ENCODE data around the gene BTBD9. TPM values are rescaled to one million over a fixed set of nuclear protein-coding genes. Genes with fewer than 3 reads are reported as not detected.
A peak's percentile ranks its signal among the peaks of the same experiment; 100 is the strongest.
"Not testable (repeated sequence)": the region's sequence is repeated elsewhere in the genome, so short reads cannot be mapped to it uniquely, and the experiment has no call there.

BTBD9 gene
- total and polyA plus RNA-seq, 7 experiments from 2014 or later: 12.7 to 58.8 (median 37.8) TPM

GRCh38 chr6:38349221-38349620 lies 290.5 kb downstream of the BTBD9 start:
- CTCF ChIA-PET: no interaction called here
- Mint-ChIP-seq H3K4me3 (no peak overlapping the region), H3K36me3 (peaks cover 0 to 37% (median 14%) of the 10 kb centered on the region in 5 donors), H3K27me3 (peaks cover 0 to 2% (median 0%) of the 10 kb centered on the region in 5 donors), H3K4me1 (peaks cover 0 to 3% (median 0%) of the 10 kb centered on the region in 7 donors), H3K27ac (no peak overlapping the region), H3K9me3 (no peaks in the 10 kb centered on the region)
- Histone ChIP-seq H3K4me1 (ENCODE audit: control insufficient read depth in 2 of 2, insufficient read depth in 2 of 2, low read length in 2 of 2) (no peaks in the 10 kb centered on the region), H3K4me3 (ENCODE audit: low read length) (no peak overlapping the region), H3K36me3 (ENCODE audit: control insufficient read depth in 2 of 3, insufficient read depth in 3 of 3, low read length in 3 of 3) (peaks cover 0 to 5% (median 0%) of the 10 kb centered on the region in 3 experiments), H3K9me3 (ENCODE audit: control insufficient read depth in 2 of 3, low read length in 3 of 3) (no peaks in the 10 kb centered on the region), H3K27me3 (ENCODE audit: control insufficient read depth in 2 of 2, insufficient read depth in 2 of 2, low read length in 2 of 2) (no peaks in the 10 kb centered on the region), H3K27ac (ENCODE audit: low read depth, low read length) (no peak overlapping the region)
- DNase-seq (no peak), ATAC-seq (no peak)
- intact Hi-C loops (cut with micrococcal nuclease): no loop called here
- POLR2A ChIA-PET: no interaction called here

DNA sequence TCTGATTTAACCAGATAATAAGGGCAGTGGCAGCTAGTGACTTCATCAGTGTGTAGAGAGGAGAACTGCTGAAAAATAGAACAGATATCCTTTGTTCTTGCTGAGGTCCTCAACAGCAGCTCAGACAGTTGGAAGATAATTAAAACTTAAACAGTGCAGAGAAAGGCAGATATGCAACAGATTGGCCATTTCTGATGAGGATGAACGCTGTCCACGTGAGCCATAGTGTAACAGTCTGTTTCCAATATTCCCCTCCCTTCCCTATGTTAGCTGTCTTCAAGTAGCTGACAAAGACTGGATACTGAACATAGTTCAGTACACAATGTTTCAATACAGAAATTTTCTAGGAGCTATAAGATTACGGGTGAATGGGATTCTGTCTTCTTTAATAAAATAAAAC lies 291.4 kb downstream of the BTBD9 start:
- Histone ChIP-seq H3K4me1 (ENCODE audit: control insufficient read depth in 2 of 2, insufficient read depth in 2 of 2, low read length in 2 of 2) (no peaks in the 10 kb centered on the region), H3K4me3 (ENCODE audit: low read length) (no peak overlapping the region), H3K27me3 (ENCODE audit: control insufficient read depth in 2 of 2, insufficient read depth in 2 of 2, low read length in 2 of 2) (no peaks in the 10 kb centered on the region), H3K9me3 (ENCODE audit: control insufficient read depth in 2 of 3, low read length in 3 of 3) (no peaks in the 10 kb centered on the region), H3K27ac (ENCODE audit: low read depth, low read length) (no peak overlapping the region), H3K36me3 (ENCODE audit: control insufficient read depth in 2 of 3, insufficient read depth in 3 of 3, low read length in 3 of 3) (peaks cover 0 to 5% (median 0%) of the 10 kb centered on the region in 3 experiments)
- intact Hi-C loops (cut with micrococcal nuclease): no loop called here
- H3K36me3 Mint-ChIP-seq: peaks cover 2 to 43% (median 19%) of the 10 kb centered on the region in 5 donors
- no peak overlapping the region for H3K4me3 Mint-ChIP-seq
- no peaks in the 10 kb centered on the region for H3K9me3 Mint-ChIP-seq
- ChIA-PET CTCF (no interaction called here), POLR2A (no interaction called here)
- no peak overlapping the region for H3K27ac Mint-ChIP-seq
- DNase-seq: no peak
- H3K4me1 Mint-ChIP-seq: peaks cover 0 to 3% (median 0%) of the 10 kb centered on the region in 7 donors
- H3K27me3 Mint-ChIP-seq: peaks cover 0 to 2% (median 0%) of the 10 kb centered on the region in 5 donors
- ATAC-seq: no peak

- H3K36me3 Mint-ChIP-seq: peaks cover 2 to 48% (median 19%) of the 10 kb centered on the region in 5 donors
- H3K36me3 ChIP-seq (ENCODE audit: control insufficient read depth in 2 of 3, insufficient read depth in 3 of 3, low read length in 3 of 3); ATAC-seq; CTCF ChIA-PET; POLR2A ChIA-PET; DNase-seq; H3K4me1 ChIP-seq (ENCODE audit: control insufficient read depth in 2 of 2, insufficient read depth in 2 of 2, low read length in 2 of 2); H3K4me3 Mint-ChIP-seq; H3K27me3 ChIP-seq (ENCODE audit: control insufficient read depth in 2 of 2, insufficient read depth in 2 of 2, low read length in 2 of 2); H3K27ac Mint-ChIP-seq; H3K9me3 Mint-ChIP-seq; H3K9me3 ChIP-seq (ENCODE audit: control insufficient read depth in 2 of 3, low read length in 3 of 3); H3K27me3 Mint-ChIP-seq; H3K4me1 Mint-ChIP-seq; H3K4me3 ChIP-seq (ENCODE audit: low read length); H3K27ac ChIP-seq (ENCODE audit: low read depth, low read length); intact Hi-C loops (cut with micrococcal nuclease): not testable (repeated sequence)
These were observed 291.9 kb downstream of the BTBD9 start for GRCh38 chr6:38347829-38348228.

- ChIA-PET POLR2A (no interaction called here), CTCF (no interaction called here)
- no peak overlapping the region for H3K27ac Mint-ChIP-seq
These were observed 293.2 kb downstream of the BTBD9 start for GRCh38 chr6:38346291-38347079.

DNA sequence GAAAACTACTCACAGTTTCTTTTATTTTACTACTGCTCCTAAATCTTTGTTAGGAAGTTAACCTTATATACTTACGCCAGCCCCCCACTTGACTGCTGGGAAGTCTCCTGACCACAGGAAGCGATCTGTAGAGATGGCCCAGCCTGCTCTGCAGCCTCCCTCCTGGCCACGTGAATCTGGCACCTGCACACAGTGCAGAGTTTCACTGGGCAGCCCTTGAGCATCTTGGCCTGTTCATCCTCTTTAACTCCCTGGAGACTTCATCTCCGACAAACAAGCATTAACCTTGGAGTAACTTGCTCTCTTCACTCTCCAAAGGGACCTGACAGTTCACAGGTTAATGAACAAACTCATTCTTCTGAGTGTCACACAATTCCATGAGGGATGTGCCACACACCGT lies 294.1 kb downstream of the BTBD9 start:
- peaks cover 2 to 61% (median 19%) of the 10 kb centered on the region in 5 donors for H3K36me3 Mint-ChIP-seq
- H3K4me3 Mint-ChIP-seq: no peak overlapping the region
- H3K27ac Mint-ChIP-seq: no peak overlapping the region
- H3K27ac ChIP-seq (ENCODE audit: low read depth, low read length): no peak overlapping the region
- no peaks in the 10 kb centered on the region for H3K27me3 Mint-ChIP-seq
- DNase-seq (no peak), ATAC-seq (no peak)
- POLR2A ChIA-PET: no interaction called here
- no peaks in the 10 kb centered on the region for H3K27me3 ChIP-seq (ENCODE audit: control insufficient read depth in 2 of 2, insufficient read depth in 2 of 2, low read length in 2 of 2)
- no peaks in the 10 kb centered on the region for H3K4me1 ChIP-seq (ENCODE audit: control insufficient read depth in 2 of 2, insufficient read depth in 2 of 2, low read length in 2 of 2)
- peaks cover 0 to 5% (median 0%) of the 10 kb centered on the region in 3 experiments for H3K36me3 ChIP-seq (ENCODE audit: control insufficient read depth in 2 of 3, insufficient read depth in 3 of 3, low read length in 3 of 3)
- intact Hi-C loops (cut with micrococcal nuclease): no loop called here
- CTCF ChIA-PET: no interaction called here
- no peaks in the 10 kb centered on the region for H3K9me3 Mint-ChIP-seq
- no peak overlapping the region for H3K4me3 ChIP-seq (ENCODE audit: low read length)
- peaks cover 0 to 15% (median 6%) of the 10 kb centered on the region in 7 donors for H3K4me1 Mint-ChIP-seq
- no peaks in the 10 kb centered on the region for H3K9me3 ChIP-seq (ENCODE audit: control insufficient read depth in 2 of 3, low read length in 3 of 3)

More at GRCh38 chr6:38346291-38347079, 293.2 kb downstream of the BTBD9 start:
- Mint-ChIP-seq H3K36me3 (peaks cover 2 to 56% (median 19%) of the 10 kb centered on the region in 5 donors), H3K9me3 (no peaks in the 10 kb centered on the region), H3K4me3 (no peak overlapping the region), H3K4me1 (peaks cover 0 to 7% (median 0%) of the 10 kb centered on the region in 7 donors), H3K27me3 (peaks cover 0 to 2% (median 0%) of the 10 kb centered on the region in 5 donors)
- intact Hi-C loops (cut with micrococcal nuclease): no loop called here
- Histone ChIP-seq H3K27me3 (ENCODE audit: control insufficient read depth in 2 of 2, insufficient read depth in 2 of 2, low read length in 2 of 2) (no peaks in the 10 kb centered on the region), H3K9me3 (ENCODE audit: control insufficient read depth in 2 of 3, low read length in 3 of 3) (no peaks in the 10 kb centered on the region), H3K27ac (ENCODE audit: low read depth, low read length) (no peak overlapping the region), H3K4me3 (ENCODE audit: low read length) (no peak overlapping the region), H3K36me3 (ENCODE audit: control insufficient read depth in 2 of 3, insufficient read depth in 3 of 3, low read length in 3 of 3) (peaks cover 0 to 5% (median 0%) of the 10 kb centered on the region in 3 experiments), H3K4me1 (ENCODE audit: control insufficient read depth in 2 of 2, insufficient read depth in 2 of 2, low read length in 2 of 2) (no peaks in the 10 kb centered on the region)
- ATAC-seq (no peak), DNase-seq (no peak)

- DNase-seq: no peak
- Histone ChIP-seq H3K4me3 (ENCODE audit: low read length) (no peak overlapping the region), H3K27ac (ENCODE audit: low read depth, low read length) (no peak overlapping the region), H3K9me3 (ENCODE audit: control insufficient read depth in 2 of 3, low read length in 3 of 3) (no peaks in the 10 kb centered on the region), H3K36me3 (ENCODE audit: control insufficient read depth in 2 of 3, insufficient read depth in 3 of 3, low read length in 3 of 3) (peaks cover 0 to 5% (median 0%) of the 10 kb centered on the region in 3 experiments), H3K4me1 (ENCODE audit: control insufficient read depth in 2 of 2, insufficient read depth in 2 of 2, low read length in 2 of 2) (no peaks in the 10 kb centered on the region), H3K27me3 (ENCODE audit: control insufficient read depth in 2 of 2, insufficient read depth in 2 of 2, low read length in 2 of 2) (no peaks in the 10 kb centered on the region)
- Mint-ChIP-seq H3K27me3 (no peaks in the 10 kb centered on the region), H3K4me1 (peaks cover 0 to 15% (median 7%) of the 10 kb centered on the region in 7 donors), H3K27ac (no peak overlapping the region), H3K9me3 (peaks cover 0 to 15% (median 3%) of the 10 kb centered on the region in 11 donors), H3K36me3 (peaks cover 4 to 86% (median 44%) of the 10 kb centered on the region in 5 donors), H3K4me3 (no peak overlapping the region)
- POLR2A ChIA-PET: no interaction called here
- no peak for ATAC-seq
- CTCF ChIA-PET: no interaction called here
- intact Hi-C loops (cut with micrococcal nuclease): no loop called here
These were observed 298.2 kb downstream of the BTBD9 start for GRCh38 chr6:38341496-38341895.

DNA sequence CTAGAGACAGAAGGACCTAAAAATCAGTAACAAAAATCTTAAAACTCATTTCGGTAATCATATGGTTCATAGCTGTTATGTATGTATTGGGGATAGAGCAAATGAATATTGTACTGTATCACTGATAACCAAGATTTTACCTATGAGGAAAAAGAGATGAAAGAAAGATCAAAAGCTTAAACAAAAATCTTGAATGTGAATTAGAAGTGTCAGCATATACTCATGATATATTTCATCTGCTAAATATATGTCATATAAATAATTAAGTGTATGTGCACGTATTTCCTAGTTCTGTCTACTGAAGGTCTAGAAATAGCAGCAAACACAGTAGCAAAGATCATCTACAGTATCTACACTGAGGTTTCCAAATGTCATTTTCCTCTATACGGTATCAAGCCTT lies 299.8 kb downstream of the BTBD9 start:
- H3K36me3 Mint-ChIP-seq: peaks cover 4 to 80% (median 40%) of the 10 kb centered on the region in 5 donors
- H3K4me1 Mint-ChIP-seq: peaks cover 0 to 15% (median 8%) of the 10 kb centered on the region in 7 donors
- ChIA-PET CTCF (no interaction called here), POLR2A (no interaction called here)
- Histone ChIP-seq H3K4me3 (ENCODE audit: low read length) (no peak overlapping the region), H3K36me3 (ENCODE audit: control insufficient read depth in 2 of 3, insufficient read depth in 3 of 3, low read length in 3 of 3) (peaks cover 0 to 4% (median 0%) of the 10 kb centered on the region in 3 experiments), H3K27ac (ENCODE audit: low read depth, low read length) (no peak overlapping the region), H3K27me3 (ENCODE audit: control insufficient read depth in 2 of 2, insufficient read depth in 2 of 2, low read length in 2 of 2) (no peaks in the 10 kb centered on the region), H3K4me1 (ENCODE audit: control insufficient read depth in 2 of 2, insufficient read depth in 2 of 2, low read length in 2 of 2) (no peaks in the 10 kb centered on the region), H3K9me3 (ENCODE audit: control insufficient read depth in 2 of 3, low read length in 3 of 3) (no peaks in the 10 kb centered on the region)
- H3K27me3 Mint-ChIP-seq: no peaks in the 10 kb centered on the region
- intact Hi-C loops (cut with micrococcal nuclease): no loop called here
- ATAC-seq: no peak
- H3K4me3 Mint-ChIP-seq: no peak overlapping the region
- peak overlapping the region in 1 of 9 donors; percentile 18 for H3K27ac Mint-ChIP-seq
- H3K9me3 Mint-ChIP-seq: peaks cover 0 to 20% (median 4%) of the 10 kb centered on the region in 11 donors
- DNase-seq: no peak

Data from naive thymus-derived CD4-positive, alpha-beta T cell (primary cell).